ENCODE measurements around the gene GRIN1.

DNA sequence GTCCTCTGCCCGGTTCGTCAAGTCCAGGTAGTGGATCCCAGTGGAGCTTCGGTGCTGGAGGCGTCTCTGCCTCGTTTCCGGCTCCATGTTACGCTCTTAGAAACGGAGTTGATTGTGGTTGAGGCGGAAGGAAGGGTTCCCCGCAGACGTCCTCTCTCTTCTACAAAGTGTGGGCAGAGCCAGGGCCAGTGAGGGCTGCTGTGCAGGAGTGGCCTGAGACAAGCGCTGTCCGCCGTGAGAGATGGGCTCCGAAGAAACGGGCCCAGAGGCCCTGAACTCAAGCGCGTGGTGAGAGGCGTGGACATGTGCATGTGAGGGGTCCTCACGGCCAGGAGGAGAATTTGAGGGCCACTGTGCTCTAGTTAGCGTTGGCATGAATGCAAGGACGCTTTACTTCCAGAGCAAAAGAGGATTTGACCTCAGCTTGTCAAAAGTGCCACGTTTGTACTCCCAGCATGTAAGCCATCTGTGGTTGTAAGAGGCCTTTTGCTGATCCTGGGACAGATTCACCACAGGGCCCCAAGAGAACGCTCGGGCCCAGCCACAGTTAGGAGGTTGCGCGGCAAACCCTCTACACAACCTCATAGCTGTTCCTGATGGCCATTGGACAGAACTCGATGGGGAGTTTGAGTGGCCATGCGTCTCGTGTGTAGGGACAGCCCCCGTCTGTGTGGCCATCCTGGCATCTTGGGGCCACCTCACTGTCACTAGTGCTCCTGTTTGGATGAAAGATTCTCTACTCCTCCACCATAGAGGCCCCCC lies 42.0 kb upstream of the GRIN1 start:
- TF ChIP-seq, protein P1, sequence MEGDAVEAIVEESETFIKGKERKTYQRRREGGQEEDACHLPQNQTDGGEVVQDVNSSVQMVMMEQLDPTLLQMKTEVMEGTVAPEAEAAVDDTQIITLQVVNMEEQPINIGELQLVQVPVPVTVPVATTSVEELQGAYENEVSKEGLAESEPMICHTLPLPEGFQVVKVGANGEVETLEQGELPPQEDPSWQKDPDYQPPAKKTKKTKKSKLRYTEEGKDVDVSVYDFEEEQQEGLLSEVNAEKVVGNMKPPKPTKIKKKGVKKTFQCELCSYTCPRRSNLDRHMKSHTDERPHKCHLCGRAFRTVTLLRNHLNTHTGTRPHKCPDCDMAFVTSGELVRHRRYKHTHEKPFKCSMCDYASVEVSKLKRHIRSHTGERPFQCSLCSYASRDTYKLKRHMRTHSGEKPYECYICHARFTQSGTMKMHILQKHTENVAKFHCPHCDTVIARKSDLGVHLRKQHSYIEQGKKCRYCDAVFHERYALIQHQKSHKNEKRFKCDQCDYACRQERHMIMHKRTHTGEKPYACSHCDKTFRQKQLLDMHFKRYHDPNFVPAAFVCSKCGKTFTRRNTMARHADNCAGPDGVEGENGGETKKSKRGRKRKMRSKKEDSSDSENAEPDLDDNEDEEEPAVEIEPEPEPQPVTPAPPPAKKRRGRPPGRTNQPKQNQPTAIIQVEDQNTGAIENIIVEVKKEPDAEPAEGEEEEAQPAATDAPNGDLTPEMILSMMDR (conservative IDR thresholded peaks at IDR 0.05; ENCODE audit: low read depth, low read length) = no peak
- no peak for TF ChIP-seq EZH2 (IDR thresholded peaks at IDR 0.05; ENCODE audit: borderline replicate concordance, low read depth, low read length, poor library complexity, severe bottlenecking)

Measured in A673 (cell line).